IMR-90 (cell line): ENCODE measurements around the gene SPTLC2. TPM values are rescaled to one million over a fixed set of nuclear protein-coding genes. Genes with fewer than 3 reads are reported as not detected.

Experiments used
- ATAC-seq: fragments of 200-7000 bp; cut with Tn5 transposase; 2 replicates; pipeline ENCODE4 v1.9.1; 2020; ENCODE audit warnings: low read depth, mild to moderate bottlenecking, moderate library complexity
- BruUV-seq: library from RNA; stranded (reverse); fragments of 400-500 nt; replicated peaks from 2 replicates; lab custom pipeline; 2021; lab: Mats Ljungman, UMichigan
- CTCF ChIA-PET: fragments of 300-600 bp; formaldehyde crosslinking; extraction: SDS; loops from one replicate; lab custom pipeline; 2021; ENCODE audit warnings: antibody characterized with exemption; lab: Yijun Ruan, JAX
- POLR2A ChIA-PET: fragments of 300-600 bp; sonication (Branson Sonifier 250); formaldehyde crosslinking; loops from one replicate; lab custom pipeline; 2022; ENCODE audit warnings: antibody characterized with exemption; ENCODE audit not compliant: unreplicated experiment; lab: Charles Lee
- DNase-seq: peaks from one replicate; pipeline ENCODE4 v3.0.0; 2013
- H2AFZ ChIP-seq: replicated peaks from 2 replicates; pipeline ENCODE3; 2013; ENCODE audit warnings: low read length, mild to moderate bottlenecking; ENCODE audit not compliant: poor library complexity
- H2AK5ac ChIP-seq: 2 replicates; pipeline ENCODE4 v1.6.1; 2013; ENCODE audit warnings: low read depth, low read length, inconsistent platforms
- H2AK9ac ChIP-seq: replicated peaks from 2 replicates; pipeline ENCODE3; 2013; ENCODE audit warnings: mild to moderate bottlenecking, low read depth, low read length, moderate library complexity; ENCODE audit not compliant: poor library complexity
- H2BK120ac ChIP-seq: 2 replicates; pipeline ENCODE4 v1.6.1; 2013; ENCODE audit warnings: low read depth, low read length, inconsistent platforms
- H2BK15ac ChIP-seq: 3 replicates; pipeline ENCODE4 v1.6.1; 2013; ENCODE audit warnings: low read depth, low read length, inconsistent platforms
- H2BK20ac ChIP-seq: 2 replicates; pipeline ENCODE4 v1.6.1; 2013; ENCODE audit warnings: low read depth, mild to moderate bottlenecking, inconsistent platforms, low read length, moderate library complexity
- H2BK5ac ChIP-seq: 2 replicates; pipeline ENCODE4 v1.6.1; 2013; ENCODE audit warnings: mild to moderate bottlenecking, low read depth, low read length, inconsistent platforms; ENCODE audit not compliant: poor library complexity, severe bottlenecking
- H3K14ac ChIP-seq: replicated peaks from 2 replicates; pipeline ENCODE4 v1.6.1; 2013; ENCODE audit warnings: low read depth, low read length, inconsistent platforms
- H3K18ac ChIP-seq: 2 replicates; pipeline ENCODE4 v1.6.1; 2013; ENCODE audit warnings: low read depth, low read length, control low read depth
- H3K23ac ChIP-seq: 2 replicates; pipeline ENCODE4 v1.6.1; 2013; ENCODE audit warnings: low read depth, low read length, inconsistent platforms
- H3K27ac ChIP-seq: 2 replicates; pipeline ENCODE4 v1.5.1; 2013; ENCODE audit warnings: mild to moderate bottlenecking, control low read depth, low read length; ENCODE audit not compliant: insufficient read depth
- H3K27me3 ChIP-seq: 2 replicates; pipeline ENCODE4 v1.6.1; 2013; ENCODE audit warnings: low read length; ENCODE audit not compliant: control insufficient read depth, insufficient read depth
- H3K36me3 ChIP-seq: 2 replicates; pipeline ENCODE4 v1.6.1; 2013; ENCODE audit warnings: low read length, mixed read lengths; ENCODE audit not compliant: control insufficient read depth, insufficient read depth
- H3K4ac ChIP-seq: 2 replicates; pipeline ENCODE4 v1.6.1; 2013; ENCODE audit warnings: low read depth, low read length, inconsistent platforms
- H3K4me1 ChIP-seq: 2 replicates; pipeline ENCODE4 v1.6.1; 2013; ENCODE audit warnings: low read length, mixed read lengths; ENCODE audit not compliant: control insufficient read depth, insufficient read depth
- H3K4me2 ChIP-seq: 2 replicates; pipeline ENCODE4 v1.6.1; 2013; ENCODE audit warnings: low read depth, mild to moderate bottlenecking, control low read depth, low read length, moderate library complexity
- H3K4me3 ChIP-seq: 2 replicates; pipeline ENCODE4 v1.5.1; 2013; ENCODE audit warnings: low read depth, mild to moderate bottlenecking, control low read depth, low read length, moderate library complexity; ENCODE audit not compliant: insufficient read depth
- H3K56ac ChIP-seq: 2 replicates; pipeline ENCODE4 v1.6.1; 2013; ENCODE audit warnings: low read length, inconsistent platforms; ENCODE audit not compliant: insufficient read depth; ENCODE audit errors: extremely low read depth
- H3K79me1 ChIP-seq, 2 experiments: 2 replicates each; pipeline ENCODE4 v1.6.1; 2013; ENCODE audit warnings: low read length in 2 of 2, inconsistent platforms in 1 of 2, low read depth in 1 of 2
- H3K9ac ChIP-seq: 2 replicates; pipeline ENCODE4 v1.6.1; 2013; ENCODE audit warnings: low read depth, low read length, control low read depth
- H3K9me1 ChIP-seq: 2 replicates; pipeline ENCODE4 v1.6.1; 2013; ENCODE audit warnings: low read length, inconsistent platforms; ENCODE audit not compliant: insufficient read depth
- H3K9me3 ChIP-seq: 2 replicates; pipeline ENCODE4 v1.6.1; 2013; ENCODE audit warnings: low read length; ENCODE audit not compliant: control insufficient read depth, insufficient read depth
- H4K20me1 ChIP-seq: 2 replicates; pipeline ENCODE4 v1.6.1; 2013; ENCODE audit warnings: low read length, inconsistent platforms; ENCODE audit not compliant: insufficient read depth
- H4K5ac ChIP-seq: 2 replicates; pipeline ENCODE4 v1.6.1; 2013; ENCODE audit warnings: mild to moderate bottlenecking, low read depth, low read length, control low read depth
- H4K8ac ChIP-seq, 2 experiments: 2 replicates each; pipeline ENCODE4 v1.6.1; 2013; ENCODE audit warnings: low read depth in 2 of 2, low read length in 2 of 2, control low read depth in 1 of 2, inconsistent platforms in 1 of 2
- H4K91ac ChIP-seq: 2 replicates; pipeline ENCODE4 v1.6.1; 2013; ENCODE audit warnings: low read depth, low read length, inconsistent platforms; ENCODE audit not compliant: insufficient read depth
- BHLHE40 ChIP-seq: fragments of 150-350 bp; IDR thresholded peaks from 2 replicates; pipeline ENCODE4 v1.6.1; 2016; ENCODE audit warnings: mild to moderate bottlenecking, low read depth, low read length
- CEBPB ChIP-seq: IDR thresholded peaks from 2 replicates; pipeline ENCODE4 v1.6.1; 2012; ENCODE audit warnings: low read depth, low read length, improper control_type of control experiment
- CHD1 ChIP-seq: IDR thresholded peaks from 2 replicates; pipeline ENCODE4 v1.6.1; 2012; ENCODE audit warnings: low read depth, low read length, improper control_type of control experiment
- MAFK ChIP-seq: IDR thresholded peaks from 2 replicates; pipeline ENCODE4 v1.6.1; 2012; ENCODE audit warnings: low read depth, low read length, improper control_type of control experiment
- MAZ ChIP-seq: IDR thresholded peaks from 2 replicates; pipeline ENCODE4 v1.6.1; 2012; ENCODE audit warnings: low read depth, mild to moderate bottlenecking, low read length, improper control_type of control experiment, moderate library complexity, borderline replicate concordance
- MXI1 ChIP-seq: IDR thresholded peaks from 2 replicates; pipeline ENCODE4 v1.6.1; 2012; ENCODE audit warnings: low read depth, mild to moderate bottlenecking, low read length, moderate library complexity, borderline replicate concordance
- NFE2L2 ChIP-seq: fragments of 150-350 bp; IDR thresholded peaks from 2 replicates; pipeline ENCODE4 v1.6.1; 2016; ENCODE audit warnings: low read depth, mild to moderate bottlenecking, low read length
- POLR2A ChIP-seq: IDR thresholded peaks from 2 replicates; pipeline ENCODE4 v1.6.1; 2012; ENCODE audit warnings: mild to moderate bottlenecking, low read depth, low read length
- RAD21 ChIP-seq: IDR thresholded peaks from 2 replicates; pipeline ENCODE4 v1.6.1; 2012; ENCODE audit warnings: low read length, improper control_type of control experiment
- RCOR1 ChIP-seq: IDR thresholded peaks from 2 replicates; pipeline ENCODE4 v1.6.1; 2012; ENCODE audit warnings: mild to moderate bottlenecking, low read length, improper control_type of control experiment; ENCODE audit not compliant: insufficient replicate concordance
- RFX5 ChIP-seq: IDR thresholded peaks from 2 replicates; pipeline ENCODE4 v1.8.0; 2012; ENCODE audit warnings: low read depth, mild to moderate bottlenecking, low read length, moderate library complexity
- SMC3 ChIP-seq: fragments of 150-350 bp; IDR thresholded peaks from 2 replicates; pipeline ENCODE4 v1.6.1; 2016; ENCODE audit warnings: low read depth, mild to moderate bottlenecking, antibody characterized with exemption, low read length, moderate library complexity
- WGBS, 2 experiments: methylation state at CpG; one replicate each; pipeline versions ENCODE4 v1.1.5 to v1.1.7; 2013; ENCODE audit warnings: missing lambda C conversion rate in 2 of 2; ENCODE audit not compliant: insufficient read length in 1 of 2; ENCODE audit errors: extremely low coverage in 2 of 2; 5-methylcytosine and 5-hydroxymethylcytosine counted together
- dilution Hi-C: fragments of 300-500 bp; cut with HindIII; formaldehyde crosslinking; loops from one replicate; pipeline ENCODE4 v1.14.3; 2018; ENCODE audit warnings: low sequenced_read_pairs; ENCODE audit not compliant: unreplicated experiment
- in situ Hi-C: fragments of 300-500 bp; cut with MboI; formaldehyde crosslinking; loops from 3 replicates; pipeline ENCODE4 v1.14.3; 2019; ENCODE audit warnings: low sequenced_read_pairs, inconsistent platforms, mixed read lengths
- intact Hi-C: fragments of 100-400 bp; cut with micrococcal nuclease; formaldehyde crosslinking; loops from 2 replicates; pipeline ENCODE4 v1.10.0; 2022
- polyA plus RNA-seq, 3 experiments: library from polyadenylated mRNA; depleted of rRNA; stranded (reverse); fragments of >200 nt; gene quantifications; 2 replicates each; pipeline ENCODE4 v1.2.3, GENCODE V29; 2012; ENCODE audit warnings: low replicate concordance in 1 of 3
- total RNA-seq: library from RNA; depleted of rRNA; stranded (reverse); fragments of >200 nt; gene quantifications from 2 replicates; pipeline ENCODE4 v1.2.3, GENCODE V29; 2012
- TF ChIP-seq, protein P1 (sequence below): fragments of 150-350 bp; IDR thresholded peaks from 2 replicates; pipeline ENCODE4 v1.6.1; 2016; ENCODE audit warnings: low read depth, mild to moderate bottlenecking, low read length, moderate library complexity, borderline replicate concordance
- TF ChIP-seq, protein P2 (sequence below): fragments of 150-350 bp; IDR thresholded peaks from 2 replicates; pipeline ENCODE4 v1.6.1; 2017; ENCODE audit warnings: mild to moderate bottlenecking, antibody characterized with exemption, low read length, low read depth
- TF ChIP-seq, protein P3 (sequence below): conservative IDR thresholded peaks from 2 replicates; pipeline ENCODE4 v1.5.1; 2012; ENCODE audit warnings: mild to moderate bottlenecking, low read depth, low read length, improper control_type of control experiment

The SPTLC2 gene
- total and polyA plus RNA-seq, 2 of the 4 experiments (the other 2 are of a cell fraction) = 22.6 to 68.3 TPM

DNA sequence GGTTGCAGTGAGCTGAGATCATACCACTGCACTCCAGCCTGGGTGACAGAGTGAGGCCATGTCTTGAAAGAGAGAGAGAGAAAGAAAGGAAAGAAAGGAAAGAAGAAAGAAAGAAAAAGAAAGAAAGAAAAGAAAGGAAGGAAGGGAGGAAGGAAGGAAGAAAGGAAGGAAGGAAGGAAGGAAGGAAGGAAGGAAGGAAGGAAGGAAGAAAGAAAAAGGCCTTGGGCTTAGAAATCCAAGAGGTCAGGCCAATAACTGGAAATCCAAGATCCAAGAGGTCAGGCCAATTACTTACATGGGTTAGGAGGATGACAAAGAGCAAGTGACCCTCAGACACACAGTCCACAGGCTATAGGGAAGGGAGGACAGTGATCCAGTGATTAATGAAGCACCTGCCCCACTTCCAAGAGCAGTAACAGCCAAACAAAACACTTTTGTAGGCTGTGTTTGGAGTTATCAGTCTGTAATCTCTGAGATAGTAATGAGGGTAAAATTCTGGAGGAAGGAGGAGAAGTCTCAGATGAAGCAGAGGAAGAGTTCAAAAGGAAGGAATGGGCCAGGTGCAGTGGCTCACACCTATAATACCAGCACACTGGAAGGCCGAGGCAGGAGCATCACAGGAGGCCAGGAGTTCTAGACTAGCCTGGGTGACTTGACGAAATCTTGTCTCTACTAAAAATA, 32.2 kb upstream of the SPTLC2 start:
- Histone ChIP-seq H4K5ac (no peak overlapping the region), H2BK5ac (no peak overlapping the region), H4K91ac (no peak overlapping the region), H4K20me1 (no peaks in the 10 kb centered on the region), H3K79me1 (no peaks in the 10 kb centered on the region), H3K36me3 (no peaks in the 10 kb centered on the region), H3K9me3 (no peaks in the 10 kb centered on the region), H3K4me1 (no peaks in the 10 kb centered on the region), H2BK120ac (no peak overlapping the region), H3K18ac (no peak overlapping the region), H4K8ac (no peak overlapping the region), H2AFZ (no peak overlapping the region), H2BK15ac (no peak overlapping the region), H3K9me1 (no peaks in the 10 kb centered on the region), H3K23ac (no peak overlapping the region), H3K14ac (no peak overlapping the region), H3K27me3 (no peaks in the 10 kb centered on the region), H3K4me2 (no peak overlapping the region), H2AK9ac (no peak overlapping the region), H3K4me3 (no peak overlapping the region), H2AK5ac (no peak overlapping the region), H3K9ac (no peak overlapping the region), H2BK20ac (no peak overlapping the region), H3K56ac (no peak overlapping the region), H3K4ac (no peak overlapping the region), H3K27ac (no peak overlapping the region)
- ChIA-PET CTCF (no interaction called here), POLR2A (no interaction called here)
- in situ Hi-C loops (no loop called here), dilution Hi-C loops (no loop called here), intact Hi-C loops (no loop called here)
- no CpG with 5 or more reads among the region's 2 CpGs for WGBS, 2 experiments
- no TSS peak for BruUV-seq
- DNase-seq (no peak), ATAC-seq (no peak)
- TF ChIP-seq SMC3 = no peak
- TF ChIP-seq CHD1 = no peak
- no peak for TF ChIP-seq NFE2L2
- TF ChIP-seq BHLHE40 = no peak
- no peak for TF ChIP-seq MXI1
- TF ChIP-seq, protein P1, sequence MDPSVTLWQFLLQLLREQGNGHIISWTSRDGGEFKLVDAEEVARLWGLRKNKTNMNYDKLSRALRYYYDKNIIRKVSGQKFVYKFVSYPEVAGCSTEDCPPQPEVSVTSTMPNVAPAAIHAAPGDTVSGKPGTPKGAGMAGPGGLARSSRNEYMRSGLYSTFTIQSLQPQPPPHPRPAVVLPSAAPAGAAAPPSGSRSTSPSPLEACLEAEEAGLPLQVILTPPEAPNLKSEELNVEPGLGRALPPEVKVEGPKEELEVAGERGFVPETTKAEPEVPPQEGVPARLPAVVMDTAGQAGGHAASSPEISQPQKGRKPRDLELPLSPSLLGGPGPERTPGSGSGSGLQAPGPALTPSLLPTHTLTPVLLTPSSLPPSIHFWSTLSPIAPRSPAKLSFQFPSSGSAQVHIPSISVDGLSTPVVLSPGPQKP = no peak
- TF ChIP-seq, protein P2, sequence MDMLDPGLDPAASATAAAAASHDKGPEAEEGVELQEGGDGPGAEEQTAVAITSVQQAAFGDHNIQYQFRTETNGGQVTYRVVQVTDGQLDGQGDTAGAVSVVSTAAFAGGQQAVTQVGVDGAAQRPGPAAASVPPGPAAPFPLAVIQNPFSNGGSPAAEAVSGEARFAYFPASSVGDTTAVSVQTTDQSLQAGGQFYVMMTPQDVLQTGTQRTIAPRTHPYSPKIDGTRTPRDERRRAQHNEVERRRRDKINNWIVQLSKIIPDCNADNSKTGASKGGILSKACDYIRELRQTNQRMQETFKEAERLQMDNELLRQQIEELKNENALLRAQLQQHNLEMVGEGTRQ = no peak
- no peak for TF ChIP-seq CEBPB
- no peak for TF ChIP-seq POLR2A
- TF ChIP-seq, protein P3, sequence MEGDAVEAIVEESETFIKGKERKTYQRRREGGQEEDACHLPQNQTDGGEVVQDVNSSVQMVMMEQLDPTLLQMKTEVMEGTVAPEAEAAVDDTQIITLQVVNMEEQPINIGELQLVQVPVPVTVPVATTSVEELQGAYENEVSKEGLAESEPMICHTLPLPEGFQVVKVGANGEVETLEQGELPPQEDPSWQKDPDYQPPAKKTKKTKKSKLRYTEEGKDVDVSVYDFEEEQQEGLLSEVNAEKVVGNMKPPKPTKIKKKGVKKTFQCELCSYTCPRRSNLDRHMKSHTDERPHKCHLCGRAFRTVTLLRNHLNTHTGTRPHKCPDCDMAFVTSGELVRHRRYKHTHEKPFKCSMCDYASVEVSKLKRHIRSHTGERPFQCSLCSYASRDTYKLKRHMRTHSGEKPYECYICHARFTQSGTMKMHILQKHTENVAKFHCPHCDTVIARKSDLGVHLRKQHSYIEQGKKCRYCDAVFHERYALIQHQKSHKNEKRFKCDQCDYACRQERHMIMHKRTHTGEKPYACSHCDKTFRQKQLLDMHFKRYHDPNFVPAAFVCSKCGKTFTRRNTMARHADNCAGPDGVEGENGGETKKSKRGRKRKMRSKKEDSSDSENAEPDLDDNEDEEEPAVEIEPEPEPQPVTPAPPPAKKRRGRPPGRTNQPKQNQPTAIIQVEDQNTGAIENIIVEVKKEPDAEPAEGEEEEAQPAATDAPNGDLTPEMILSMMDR = no peak
- TF ChIP-seq MAFK = no peak
- TF ChIP-seq RFX5 = no peak
- no peak for TF ChIP-seq MAZ
- TF ChIP-seq RCOR1 = no peak
- no peak for TF ChIP-seq RAD21
